IMR-90 (cell line): ENCODE results near the gene DNASE2. TPM values are rescaled to one million over a fixed set of nuclear protein-coding genes. Genes with fewer than 3 reads are reported as not detected.

ENCODE experiments used
- ATAC-seq: fragments of 200-7000 bp; cut with Tn5 transposase; 2 replicates; pipeline ENCODE4 v1.9.1; 2020; ENCODE audit warnings: low read depth, mild to moderate bottlenecking, moderate library complexity
- BruUV-seq: library from RNA; stranded (reverse); fragments of 400-500 nt; replicated peaks from 2 replicates; lab custom pipeline; 2021; lab: Mats Ljungman, UMichigan
- CTCF ChIA-PET: fragments of 300-600 bp; formaldehyde crosslinking; extraction: SDS; loops from one replicate; lab custom pipeline; 2021; ENCODE audit warnings: antibody characterized with exemption; lab: Yijun Ruan, JAX
- POLR2A ChIA-PET: fragments of 300-600 bp; sonication (Branson Sonifier 250); formaldehyde crosslinking; loops from one replicate; lab custom pipeline; 2022; ENCODE audit warnings: antibody characterized with exemption; ENCODE audit not compliant: unreplicated experiment; lab: Charles Lee
- DNase-seq: peaks from one replicate; pipeline ENCODE4 v3.0.0; 2013
- H2AFZ ChIP-seq: replicated peaks from 2 replicates; pipeline ENCODE3; 2013; ENCODE audit warnings: low read length, mild to moderate bottlenecking; ENCODE audit not compliant: poor library complexity
- H2AK5ac ChIP-seq: 2 replicates; pipeline ENCODE4 v1.6.1; 2013; ENCODE audit warnings: low read depth, low read length, inconsistent platforms
- H2AK9ac ChIP-seq: replicated peaks from 2 replicates; pipeline ENCODE3; 2013; ENCODE audit warnings: mild to moderate bottlenecking, low read depth, low read length, moderate library complexity; ENCODE audit not compliant: poor library complexity
- H2BK120ac ChIP-seq: 2 replicates; pipeline ENCODE4 v1.6.1; 2013; ENCODE audit warnings: low read depth, low read length, inconsistent platforms
- H2BK15ac ChIP-seq: 3 replicates; pipeline ENCODE4 v1.6.1; 2013; ENCODE audit warnings: low read depth, low read length, inconsistent platforms
- H2BK20ac ChIP-seq: 2 replicates; pipeline ENCODE4 v1.6.1; 2013; ENCODE audit warnings: low read depth, mild to moderate bottlenecking, inconsistent platforms, low read length, moderate library complexity
- H2BK5ac ChIP-seq: 2 replicates; pipeline ENCODE4 v1.6.1; 2013; ENCODE audit warnings: mild to moderate bottlenecking, low read depth, low read length, inconsistent platforms; ENCODE audit not compliant: poor library complexity, severe bottlenecking
- H3K14ac ChIP-seq: replicated peaks from 2 replicates; pipeline ENCODE4 v1.6.1; 2013; ENCODE audit warnings: low read depth, low read length, inconsistent platforms
- H3K18ac ChIP-seq: 2 replicates; pipeline ENCODE4 v1.6.1; 2013; ENCODE audit warnings: low read depth, low read length, control low read depth
- H3K23ac ChIP-seq: 2 replicates; pipeline ENCODE4 v1.6.1; 2013; ENCODE audit warnings: low read depth, low read length, inconsistent platforms
- H3K27ac ChIP-seq: 2 replicates; pipeline ENCODE4 v1.5.1; 2013; ENCODE audit warnings: mild to moderate bottlenecking, control low read depth, low read length; ENCODE audit not compliant: insufficient read depth
- H3K27me3 ChIP-seq: 2 replicates; pipeline ENCODE4 v1.6.1; 2013; ENCODE audit warnings: low read length; ENCODE audit not compliant: control insufficient read depth, insufficient read depth
- H3K36me3 ChIP-seq: 2 replicates; pipeline ENCODE4 v1.6.1; 2013; ENCODE audit warnings: low read length, mixed read lengths; ENCODE audit not compliant: control insufficient read depth, insufficient read depth
- H3K4ac ChIP-seq: 2 replicates; pipeline ENCODE4 v1.6.1; 2013; ENCODE audit warnings: low read depth, low read length, inconsistent platforms
- H3K4me1 ChIP-seq: 2 replicates; pipeline ENCODE4 v1.6.1; 2013; ENCODE audit warnings: low read length, mixed read lengths; ENCODE audit not compliant: control insufficient read depth, insufficient read depth
- H3K4me2 ChIP-seq: 2 replicates; pipeline ENCODE4 v1.6.1; 2013; ENCODE audit warnings: low read depth, mild to moderate bottlenecking, control low read depth, low read length, moderate library complexity
- H3K4me3 ChIP-seq: 2 replicates; pipeline ENCODE4 v1.5.1; 2013; ENCODE audit warnings: low read depth, mild to moderate bottlenecking, control low read depth, low read length, moderate library complexity; ENCODE audit not compliant: insufficient read depth
- H3K56ac ChIP-seq: 2 replicates; pipeline ENCODE4 v1.6.1; 2013; ENCODE audit warnings: low read length, inconsistent platforms; ENCODE audit not compliant: insufficient read depth; ENCODE audit errors: extremely low read depth
- H3K79me1 ChIP-seq, 2 experiments: 2 replicates each; pipeline ENCODE4 v1.6.1; 2013; ENCODE audit warnings: low read length in 2 of 2, inconsistent platforms in 1 of 2, low read depth in 1 of 2
- H3K9ac ChIP-seq: 2 replicates; pipeline ENCODE4 v1.6.1; 2013; ENCODE audit warnings: low read depth, low read length, control low read depth
- H3K9me1 ChIP-seq: 2 replicates; pipeline ENCODE4 v1.6.1; 2013; ENCODE audit warnings: low read length, inconsistent platforms; ENCODE audit not compliant: insufficient read depth
- H3K9me3 ChIP-seq: 2 replicates; pipeline ENCODE4 v1.6.1; 2013; ENCODE audit warnings: low read length; ENCODE audit not compliant: control insufficient read depth, insufficient read depth
- H4K20me1 ChIP-seq: 2 replicates; pipeline ENCODE4 v1.6.1; 2013; ENCODE audit warnings: low read length, inconsistent platforms; ENCODE audit not compliant: insufficient read depth
- H4K5ac ChIP-seq: 2 replicates; pipeline ENCODE4 v1.6.1; 2013; ENCODE audit warnings: mild to moderate bottlenecking, low read depth, low read length, control low read depth
- H4K8ac ChIP-seq, 2 experiments: 2 replicates each; pipeline ENCODE4 v1.6.1; 2013; ENCODE audit warnings: low read depth in 2 of 2, low read length in 2 of 2, control low read depth in 1 of 2, inconsistent platforms in 1 of 2
- H4K91ac ChIP-seq: 2 replicates; pipeline ENCODE4 v1.6.1; 2013; ENCODE audit warnings: low read depth, low read length, inconsistent platforms; ENCODE audit not compliant: insufficient read depth
- BHLHE40 ChIP-seq: fragments of 150-350 bp; IDR thresholded peaks from 2 replicates; pipeline ENCODE4 v1.6.1; 2016; ENCODE audit warnings: mild to moderate bottlenecking, low read depth, low read length
- ELK1 ChIP-seq: fragments of 150-350 bp; IDR thresholded peaks from 2 replicates; pipeline ENCODE4 v1.6.1; 2016; ENCODE audit warnings: low read depth, mild to moderate bottlenecking, low read length, moderate library complexity, borderline replicate concordance
- MAZ ChIP-seq: IDR thresholded peaks from 2 replicates; pipeline ENCODE4 v1.6.1; 2012; ENCODE audit warnings: low read depth, mild to moderate bottlenecking, low read length, improper control_type of control experiment, moderate library complexity, borderline replicate concordance
- RAD21 ChIP-seq: IDR thresholded peaks from 2 replicates; pipeline ENCODE4 v1.6.1; 2012; ENCODE audit warnings: low read length, improper control_type of control experiment
- RCOR1 ChIP-seq: IDR thresholded peaks from 2 replicates; pipeline ENCODE4 v1.6.1; 2012; ENCODE audit warnings: mild to moderate bottlenecking, low read length, improper control_type of control experiment; ENCODE audit not compliant: insufficient replicate concordance
- USF2 ChIP-seq: fragments of 150-350 bp; IDR thresholded peaks from 2 replicates; pipeline ENCODE4 v1.6.1; 2017; ENCODE audit warnings: mild to moderate bottlenecking, antibody characterized with exemption, low read length, low read depth
- WGBS, 2 experiments: methylation state at CpG; one replicate each; pipeline versions ENCODE4 v1.1.5 to v1.1.7; 2013; ENCODE audit warnings: missing lambda C conversion rate in 2 of 2; ENCODE audit not compliant: insufficient read length in 1 of 2; ENCODE audit errors: extremely low coverage in 2 of 2; 5-methylcytosine and 5-hydroxymethylcytosine counted together
- dilution Hi-C: fragments of 300-500 bp; cut with HindIII; formaldehyde crosslinking; loops from one replicate; pipeline ENCODE4 v1.14.3; 2018; ENCODE audit warnings: low sequenced_read_pairs; ENCODE audit not compliant: unreplicated experiment
- in situ Hi-C: fragments of 300-500 bp; cut with MboI; formaldehyde crosslinking; loops from 3 replicates; pipeline ENCODE4 v1.14.3; 2019; ENCODE audit warnings: low sequenced_read_pairs, inconsistent platforms, mixed read lengths
- intact Hi-C: fragments of 100-400 bp; cut with micrococcal nuclease; formaldehyde crosslinking; loops from 2 replicates; pipeline ENCODE4 v1.10.0; 2022
- polyA plus RNA-seq, 3 experiments: library from polyadenylated mRNA; depleted of rRNA; stranded (reverse); fragments of >200 nt; gene quantifications; 2 replicates each; pipeline ENCODE4 v1.2.3, GENCODE V29; 2012; ENCODE audit warnings: low replicate concordance in 1 of 3
- total RNA-seq: library from RNA; depleted of rRNA; stranded (reverse); fragments of >200 nt; gene quantifications from 2 replicates; pipeline ENCODE4 v1.2.3, GENCODE V29; 2012

DNASE2 gene
- total and polyA plus RNA-seq, 2 of the 4 experiments (the other 2 are of a cell fraction), result 9.5 to 31.1 TPM

DNA sequence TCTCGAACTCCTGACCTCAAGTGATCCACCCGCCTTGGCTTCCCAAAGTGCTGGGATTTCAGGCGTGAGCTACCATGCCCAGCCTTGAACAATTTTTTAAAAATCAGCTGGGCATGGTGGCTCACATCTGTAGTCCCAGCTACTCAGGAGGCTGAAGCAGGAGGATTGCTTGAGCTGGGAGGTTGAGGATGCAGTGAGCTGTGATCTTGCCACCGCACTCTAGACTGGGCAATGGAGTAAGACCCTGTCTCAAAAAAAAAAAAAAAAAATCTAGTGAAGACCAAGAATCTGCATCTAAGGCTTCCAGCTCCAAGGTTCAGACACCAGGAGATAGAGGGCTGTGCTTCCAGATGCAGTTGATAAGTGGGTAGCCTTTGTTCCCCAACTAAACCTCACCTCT is 17.1 kb downstream of the DNASE2 start:
- Histone ChIP-seq H3K4me3 (no peak overlapping the region), H4K5ac (no peak overlapping the region), H3K4me1 (no peaks in the 10 kb centered on the region), H3K9me3 (no peaks in the 10 kb centered on the region), H3K27me3 (peaks cover 7% of the 10 kb centered on the region), H3K56ac (no peak overlapping the region), H2AK5ac (no peak overlapping the region), H2AK9ac (no peak overlapping the region), H3K27ac (no peak overlapping the region), H2AFZ (no peak overlapping the region), H3K4ac (no peak overlapping the region), H2BK20ac (no peak overlapping the region), H4K20me1 (no peaks in the 10 kb centered on the region), H4K91ac (no peak overlapping the region), H3K4me2 (no peak overlapping the region), H3K36me3 (no peaks in the 10 kb centered on the region), H3K23ac (no peak overlapping the region), H2BK15ac (no peak overlapping the region), H3K9me1 (0 out of 2 replicates have a peak, but pooled peaks cover 4% of the 10 kb centered on the region), H4K8ac (no peak overlapping the region), H2BK5ac (no peak overlapping the region), H3K18ac (no peak overlapping the region), H3K79me1 (no peaks in the 10 kb centered on the region), H3K14ac (no peak overlapping the region), H3K9ac (no peak overlapping the region), H2BK120ac (no peak overlapping the region)
- no peak for TF ChIP-seq USF2
- no peak for TF ChIP-seq RCOR1
- TF ChIP-seq MAZ, result no peak
- no peak for TF ChIP-seq RAD21
- no peak for TF ChIP-seq ELK1
- TF ChIP-seq BHLHE40, result no peak
- no TSS peak for BruUV-seq
- no peak for ATAC-seq
- POLR2A ChIA-PET, result no interaction called here
- no CpG with 5 or more reads among the region's 4 CpGs for WGBS, 2 experiments
- CTCF ChIA-PET, result no interaction called here
- DNase-seq, result no peak
- intact Hi-C loops (no loop called here), dilution Hi-C loops (no loop called here), in situ Hi-C loops (no loop called here)
